Measurements from ENCODE around the gene RECQL5. TPM values are rescaled to one million over a fixed set of nuclear protein-coding genes. Genes with fewer than 3 reads are reported as not detected.

Gene RECQL5
- total RNA-seq, 4 donors from 2014 or later = 23.2 to 51.9 (median 34.7) TPM

DNA sequence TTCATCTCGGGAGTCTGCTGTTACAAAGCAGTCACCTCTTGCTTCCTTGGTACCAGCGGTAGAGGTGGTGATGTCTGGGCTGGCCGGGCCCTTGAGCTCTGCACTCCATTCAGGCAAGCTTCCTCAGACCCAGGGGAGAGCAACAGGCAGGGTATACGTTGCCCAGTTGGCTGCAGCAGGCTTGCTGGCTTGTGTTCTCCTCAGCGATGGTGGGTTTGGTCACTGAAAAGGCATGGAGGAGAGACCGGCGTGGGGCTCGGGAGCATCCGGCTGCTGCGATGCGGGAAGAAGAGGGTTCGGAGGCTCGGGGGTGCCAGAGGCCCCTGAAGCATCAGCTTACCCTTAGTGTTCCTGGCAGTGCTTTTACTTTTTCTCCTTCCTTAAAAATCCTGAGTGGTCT, 26.0 kb upstream of the RECQL5 start:
- Histone ChIP-seq H3K27ac (peak overlapping the region; percentile 75 to 98 (median 94)), H3K9me3 (no peaks in the 10 kb centered on the region), H3K36me3 (peaks cover 0 to 6% (median 0%) of the 10 kb centered on the region in 3 donors), H3K4me3 (peak overlapping the region in 1 of 4 donors; percentile 21), H3K4me1 (peaks cover 3 to 100% (median 90%) of the 10 kb centered on the region in 4 donors), H3K27me3 (no peaks in the 10 kb centered on the region)
- no peak for DNase-seq (ENCODE audit: low spot score in 2 of 2)
- WGBS, 2 donors = 40 to 51% methylated on average over 13 of the region's 13 CpGs
- TF ChIP-seq EP300 (IDR thresholded peaks at IDR 0.05) (no peak), POLR2A (IDR thresholded peaks at IDR 0.05) (no peak)
- TF ChIP-seq, protein P1, sequence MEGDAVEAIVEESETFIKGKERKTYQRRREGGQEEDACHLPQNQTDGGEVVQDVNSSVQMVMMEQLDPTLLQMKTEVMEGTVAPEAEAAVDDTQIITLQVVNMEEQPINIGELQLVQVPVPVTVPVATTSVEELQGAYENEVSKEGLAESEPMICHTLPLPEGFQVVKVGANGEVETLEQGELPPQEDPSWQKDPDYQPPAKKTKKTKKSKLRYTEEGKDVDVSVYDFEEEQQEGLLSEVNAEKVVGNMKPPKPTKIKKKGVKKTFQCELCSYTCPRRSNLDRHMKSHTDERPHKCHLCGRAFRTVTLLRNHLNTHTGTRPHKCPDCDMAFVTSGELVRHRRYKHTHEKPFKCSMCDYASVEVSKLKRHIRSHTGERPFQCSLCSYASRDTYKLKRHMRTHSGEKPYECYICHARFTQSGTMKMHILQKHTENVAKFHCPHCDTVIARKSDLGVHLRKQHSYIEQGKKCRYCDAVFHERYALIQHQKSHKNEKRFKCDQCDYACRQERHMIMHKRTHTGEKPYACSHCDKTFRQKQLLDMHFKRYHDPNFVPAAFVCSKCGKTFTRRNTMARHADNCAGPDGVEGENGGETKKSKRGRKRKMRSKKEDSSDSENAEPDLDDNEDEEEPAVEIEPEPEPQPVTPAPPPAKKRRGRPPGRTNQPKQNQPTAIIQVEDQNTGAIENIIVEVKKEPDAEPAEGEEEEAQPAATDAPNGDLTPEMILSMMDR (IDR thresholded peaks at IDR 0.05) = no peak

DNA sequence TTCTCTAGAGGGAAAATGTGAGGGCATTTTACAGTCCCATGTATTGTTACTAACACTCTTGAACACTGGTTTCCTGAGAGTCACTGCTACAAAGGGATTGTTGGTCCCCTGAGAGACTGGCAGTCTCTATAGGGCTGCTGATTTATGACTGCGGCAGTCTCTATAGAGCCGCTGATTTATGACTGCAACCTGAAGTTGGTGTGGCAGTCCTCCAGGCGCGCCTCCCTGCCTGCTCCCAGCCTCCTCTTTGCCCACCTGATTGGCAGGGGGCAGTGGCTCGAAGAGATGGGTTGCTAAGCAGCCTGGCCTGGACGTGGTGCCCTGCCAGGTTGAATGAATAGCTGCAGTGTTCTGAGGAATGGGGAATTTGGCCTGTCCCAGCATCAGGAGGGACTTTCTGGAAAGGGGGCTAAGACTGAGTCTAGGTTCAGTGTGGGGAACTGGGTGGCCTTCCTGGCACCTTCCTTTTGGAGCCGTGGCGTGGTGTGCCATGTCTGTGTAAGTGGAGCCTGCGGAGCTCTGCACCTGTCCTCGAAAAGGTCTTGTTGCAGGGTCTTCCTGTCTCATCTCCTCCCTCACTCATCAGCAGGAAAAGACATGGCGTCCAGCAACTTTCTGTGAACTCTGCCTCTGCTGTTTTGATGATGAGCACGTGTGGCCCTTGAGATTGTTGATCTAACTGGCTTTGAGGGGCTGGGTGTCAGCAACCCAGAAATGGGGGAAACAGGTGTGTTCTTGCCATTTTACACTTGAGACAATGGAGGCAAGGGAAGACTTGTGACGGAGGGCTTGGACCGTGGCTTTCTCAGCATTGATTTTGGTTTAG, 25.1 kb upstream of the RECQL5 start:
- Histone ChIP-seq H3K4me3 (no peak overlapping the region), H3K36me3 (peaks cover 0 to 6% (median 0%) of the 10 kb centered on the region in 3 donors), H3K27ac (peak overlapping the region; percentile 75 to 98 (median 94)), H3K4me1 (peaks cover 3 to 100% (median 90%) of the 10 kb centered on the region in 4 donors), H3K27me3 (no peaks in the 10 kb centered on the region), H3K9me3 (no peaks in the 10 kb centered on the region)
- WGBS, 2 donors = 64 to 68% methylated on average over 14 of the region's 14 CpGs
- TF ChIP-seq, protein P1 (IDR thresholded peaks at IDR 0.05) = no peak
- peak in 1 of 2 donors; percentile 41 for TF ChIP-seq EP300 (IDR thresholded peaks at IDR 0.05)
- TF ChIP-seq POLR2A (IDR thresholded peaks at IDR 0.05) = no peak
- DNase-seq (ENCODE audit: low spot score in 2 of 2) = no peak

- peaks cover 3 to 100% (median 91%) of the 10 kb centered on the region in 4 donors for H3K4me1 ChIP-seq
- DNase-seq (ENCODE audit: low spot score in 2 of 2) = no peak
- 67 to 74% methylated on average over 5 of the region's 5 CpGs for WGBS, 2 donors
Observed at GRCh38 chr17:75691371-75691791, 24.4 kb upstream of the RECQL5 start.

GRCh38 chr17:75689441-75689873, 22.5 kb upstream of the RECQL5 start:
- peak overlapping the region; percentile 75 to 98 (median 94) for H3K27ac ChIP-seq
- no peak overlapping the region for H3K4me3 ChIP-seq
- H3K27me3 ChIP-seq = no peaks in the 10 kb centered on the region
- H3K9me3 ChIP-seq = no peaks in the 10 kb centered on the region
- H3K36me3 ChIP-seq = no peaks in the 10 kb centered on the region
- DNase-seq (ENCODE audit: low spot score in 2 of 2) = no peak
- 73 to 78% methylated on average over 6 of the region's 6 CpGs for WGBS, 2 donors
- peaks cover 3 to 100% (median 95%) of the 10 kb centered on the region in 4 donors for H3K4me1 ChIP-seq
- TF ChIP-seq POLR2A (IDR thresholded peaks at IDR 0.05) (no peak), EP300 (IDR thresholded peaks at IDR 0.05) (no peak)
- TF ChIP-seq, protein P1 (IDR thresholded peaks at IDR 0.05) = no peak

More at GRCh38 chr17:75691371-75691791, 24.4 kb upstream of the RECQL5 start:
- TF ChIP-seq POLR2A (IDR thresholded peaks at IDR 0.05) = no peak
- no peak for TF ChIP-seq EP300 (IDR thresholded peaks at IDR 0.05)
- TF ChIP-seq, protein P1 (IDR thresholded peaks at IDR 0.05) = no peak
- Histone ChIP-seq H3K36me3 (peaks cover 0 to 6% (median 0%) of the 10 kb centered on the region in 3 donors), H3K27me3 (no peaks in the 10 kb centered on the region), H3K9me3 (no peaks in the 10 kb centered on the region), H3K27ac (peak overlapping the region; percentile 75 to 98 (median 94)), H3K4me3 (no peak overlapping the region)

All from tibial nerve (tissue), 4 donors.